Measurements from ENCODE around the gene MAP6D1.
"Not testable (repeated sequence)": the region's sequence is repeated elsewhere in the genome, so short reads cannot be mapped to it uniquely, and the experiment has no call there.

The MAP6D1 gene

GRCh38 chr3:183797996-183798395, 27.4 kb downstream of the MAP6D1 start:
- Mint-ChIP-seq H3K27me3 (no peaks in the 10 kb centered on the region), H3K4me1 (no peaks in the 10 kb centered on the region), H3K9me3 (no peaks in the 10 kb centered on the region), H3K27ac (no peak overlapping the region), H3K4me3 (no peak overlapping the region), H3K36me3 (ENCODE audit: low read depth) (peaks cover 56% of the 10 kb centered on the region)
- DNase-seq (no peak), ATAC-seq (no peak)

- no peaks in the 10 kb centered on the region for H3K9me3 Mint-ChIP-seq
- H3K36me3 Mint-ChIP-seq (ENCODE audit: low read depth) = peaks cover 53% of the 10 kb centered on the region
- no peaks in the 10 kb centered on the region for H3K4me1 Mint-ChIP-seq
- no peak for DNase-seq
- no peaks in the 10 kb centered on the region for H3K27me3 Mint-ChIP-seq
- H3K27ac Mint-ChIP-seq = no peak overlapping the region
- H3K4me3 Mint-ChIP-seq = no peak overlapping the region
- no peak for ATAC-seq
Observed at GRCh38 chr3:183796372-183796771, 29.0 kb downstream of the MAP6D1 start.

- H3K27me3 Mint-ChIP-seq = no peaks in the 10 kb centered on the region
- ATAC-seq = no peak
- no peak overlapping the region for H3K27ac Mint-ChIP-seq
- H3K4me3 Mint-ChIP-seq = no peak overlapping the region
- no peak for DNase-seq
- no peaks in the 10 kb centered on the region for H3K4me1 Mint-ChIP-seq
- peaks cover 56% of the 10 kb centered on the region for H3K36me3 Mint-ChIP-seq (ENCODE audit: low read depth)
- no peaks in the 10 kb centered on the region for H3K9me3 Mint-ChIP-seq
Observed at GRCh38 chr3:183794452-183794851, 30.9 kb downstream of the MAP6D1 start.

- no peaks in the 10 kb centered on the region for H3K27me3 Mint-ChIP-seq
- H3K4me1 Mint-ChIP-seq = no peaks in the 10 kb centered on the region
- DNase-seq (no peak), ATAC-seq (no peak)
- peaks cover 56% of the 10 kb centered on the region for H3K36me3 Mint-ChIP-seq (ENCODE audit: low read depth)
- no peak overlapping the region for H3K27ac Mint-ChIP-seq
- H3K4me3 Mint-ChIP-seq = no peak overlapping the region
- no peaks in the 10 kb centered on the region for H3K9me3 Mint-ChIP-seq
Observed at GRCh38 chr3:183792976-183793375, 32.4 kb downstream of the MAP6D1 start.

GRCh38 chr3:183790700-183791099, 34.7 kb downstream of the MAP6D1 start:
- ATAC-seq = no peak
- no peak overlapping the region for H3K27ac Mint-ChIP-seq
- no peak overlapping the region for H3K4me3 Mint-ChIP-seq
- no peaks in the 10 kb centered on the region for H3K9me3 Mint-ChIP-seq
- no peaks in the 10 kb centered on the region for H3K4me1 Mint-ChIP-seq
- no peaks in the 10 kb centered on the region for H3K27me3 Mint-ChIP-seq
- peaks cover 65% of the 10 kb centered on the region for H3K36me3 Mint-ChIP-seq (ENCODE audit: low read depth)
- DNase-seq = no peak

- H3K27ac Mint-ChIP-seq = no peak overlapping the region
- no peak for ATAC-seq
- H3K9me3 Mint-ChIP-seq = no peaks in the 10 kb centered on the region
- H3K27me3 Mint-ChIP-seq = no peaks in the 10 kb centered on the region
- H3K4me1 Mint-ChIP-seq = no peaks in the 10 kb centered on the region
- H3K4me3 Mint-ChIP-seq = no peak overlapping the region
- peaks cover 67% of the 10 kb centered on the region for H3K36me3 Mint-ChIP-seq (ENCODE audit: low read depth)
- DNase-seq = no peak
Observed at GRCh38 chr3:183789826-183790225, 35.6 kb downstream of the MAP6D1 start.

GRCh38 chr3:183784503-183784902, 40.9 kb downstream of the MAP6D1 start:
- H3K9me3 Mint-ChIP-seq, H3K4me3 Mint-ChIP-seq, H3K4me1 Mint-ChIP-seq, H3K27ac Mint-ChIP-seq, DNase-seq, H3K27me3 Mint-ChIP-seq, ATAC-seq: not testable (repeated sequence)
- peaks cover 64% of the 10 kb centered on the region for H3K36me3 Mint-ChIP-seq (ENCODE audit: low read depth)

GRCh38 chr3:183782576-183783276, 42.7 kb downstream of the MAP6D1 start:
- Mint-ChIP-seq H3K4me3 (no peak overlapping the region), H3K27ac (no peak overlapping the region), H3K4me1 (peaks cover 4% of the 10 kb centered on the region), H3K27me3 (no peaks in the 10 kb centered on the region), H3K36me3 (ENCODE audit: low read depth) (peaks cover 67% of the 10 kb centered on the region), H3K9me3 (no peaks in the 10 kb centered on the region)
- ATAC-seq (no peak), DNase-seq (no peak)

GRCh38 chr3:183781246-183781645, 44.1 kb downstream of the MAP6D1 start:
- Mint-ChIP-seq H3K27ac (no peak overlapping the region), H3K4me1 (peaks cover 4% of the 10 kb centered on the region), H3K27me3 (no peaks in the 10 kb centered on the region), H3K9me3 (no peaks in the 10 kb centered on the region), H3K4me3 (no peak overlapping the region), H3K36me3 (ENCODE audit: low read depth) (peaks cover 64% of the 10 kb centered on the region)
- DNase-seq (no peak), ATAC-seq (no peak)

- H3K27me3 Mint-ChIP-seq = no peaks in the 10 kb centered on the region
- no peaks in the 10 kb centered on the region for H3K9me3 Mint-ChIP-seq
- H3K36me3 Mint-ChIP-seq (ENCODE audit: low read depth) = peaks cover 63% of the 10 kb centered on the region
- H3K4me1 Mint-ChIP-seq = peaks cover 4% of the 10 kb centered on the region
- no peak overlapping the region for H3K27ac Mint-ChIP-seq
- ATAC-seq = no peak
- DNase-seq = no peak
- no peak overlapping the region for H3K4me3 Mint-ChIP-seq
Observed at GRCh38 chr3:183779896-183780465, 45.4 kb downstream of the MAP6D1 start.

GRCh38 chr3:183777016-183777618, 48.3 kb downstream of the MAP6D1 start:
- Mint-ChIP-seq H3K9me3 (no peaks in the 10 kb centered on the region), H3K27ac (no peak overlapping the region), H3K4me3 (no peak overlapping the region), H3K27me3 (no peaks in the 10 kb centered on the region), H3K4me1 (no peaks in the 10 kb centered on the region), H3K36me3 (ENCODE audit: low read depth) (peaks cover 65% of the 10 kb centered on the region)
- DNase-seq (no peak), ATAC-seq (no peak)

GRCh38 chr3:183776451-183776850, 48.9 kb downstream of the MAP6D1 start:
- DNase-seq, H3K27ac Mint-ChIP-seq, H3K4me1 Mint-ChIP-seq, H3K9me3 Mint-ChIP-seq, H3K4me3 Mint-ChIP-seq, H3K27me3 Mint-ChIP-seq, ATAC-seq: not testable (repeated sequence)
- peaks cover 61% of the 10 kb centered on the region for H3K36me3 Mint-ChIP-seq (ENCODE audit: low read depth)

GRCh38 chr3:183775781-183776180, 49.6 kb downstream of the MAP6D1 start:
- ATAC-seq (no peak), DNase-seq (no peak)
- Mint-ChIP-seq H3K27me3 (no peaks in the 10 kb centered on the region), H3K36me3 (ENCODE audit: low read depth) (peaks cover 60% of the 10 kb centered on the region), H3K9me3 (no peaks in the 10 kb centered on the region), H3K27ac (no peak overlapping the region), H3K4me3 (no peak overlapping the region), H3K4me1 (no peaks in the 10 kb centered on the region)

- Mint-ChIP-seq H3K4me1 (no peaks in the 10 kb centered on the region), H3K9me3 (no peaks in the 10 kb centered on the region), H3K27me3 (no peaks in the 10 kb centered on the region), H3K4me3 (no peak overlapping the region), H3K27ac (no peak overlapping the region), H3K36me3 (ENCODE audit: low read depth) (peaks cover 54% of the 10 kb centered on the region)
- no peak for DNase-seq
- ATAC-seq = no peak
Observed at GRCh38 chr3:183774631-183775030, 50.7 kb downstream of the MAP6D1 start.

GRCh38 chr3:183769453-183769852, 55.9 kb downstream of the MAP6D1 start:
- H3K4me3 Mint-ChIP-seq = no peak overlapping the region

More at GRCh38 chr3:183769453-183769852, 55.9 kb downstream of the MAP6D1 start:
- Mint-ChIP-seq H3K36me3 (ENCODE audit: low read depth) (peaks cover 31% of the 10 kb centered on the region), H3K9me3 (no peaks in the 10 kb centered on the region), H3K27me3 (no peaks in the 10 kb centered on the region), H3K27ac (no peak overlapping the region), H3K4me1 (peaks cover 7% of the 10 kb centered on the region)
- no peak for ATAC-seq
- no peak for DNase-seq

All from activated naive CD8-positive, alpha-beta T cell treated with anti-CD3 and anti-CD28 coated beads, Interleukin-2, amount 50 U/mL, for 24 hours (primary cell).